ENCODE measurements around the gene WASL.

Gene WASL

GRCh38 chr7:123750389-123751230, 1.8 kb upstream of the WASL start:
- TF ChIP-seq ZBTB7A (IDR thresholded peaks at IDR 0.05; ENCODE audit: low read depth) = no peak
- no peak for TF ChIP-seq MAX (IDR thresholded peaks at IDR 0.05)
- no peak for TF ChIP-seq TEAD4 (IDR thresholded peaks at IDR 0.05)
- TF ChIP-seq YY1 (IDR thresholded peaks at IDR 0.05; ENCODE audit: low read depth) = no peak
- TF ChIP-seq EGR1 (IDR thresholded peaks at IDR 0.05) = no peak
- no peak for TF ChIP-seq NFIC (IDR thresholded peaks at IDR 0.05)
- no peak for TF ChIP-seq EP300 (IDR thresholded peaks at IDR 0.05; ENCODE audit: borderline replicate concordance)
- no peak for TF ChIP-seq USF1 (IDR thresholded peaks at IDR 0.05)
- TF ChIP-seq TAF1 (IDR thresholded peaks at IDR 0.05; ENCODE audit: low read depth) = no peak
- TF ChIP-seq REST (IDR thresholded peaks at IDR 0.05; ENCODE audit: low read depth) = no peak
- TF ChIP-seq FOXM1 (IDR thresholded peaks at IDR 0.05; ENCODE audit: borderline replicate concordance, low read depth) = no peak
- no peak for TF ChIP-seq RAD21 (IDR thresholded peaks at IDR 0.05; ENCODE audit: low read depth)
- TF ChIP-seq TCF12 (IDR thresholded peaks at IDR 0.05; ENCODE audit: low read depth) = no peak
- no peak for TF ChIP-seq CEBPB (IDR thresholded peaks at IDR 0.05)
- TF ChIP-seq CREB1 (IDR thresholded peaks at IDR 0.05; ENCODE audit: low read depth) = no peak

- TF ChIP-seq CEBPB (IDR thresholded peaks at IDR 0.05) = 0 out of 2 replicates have a peak, but pooled peaks have one; percentile 10
- TF ChIP-seq TAF1 (IDR thresholded peaks at IDR 0.05; ENCODE audit: low read depth) = no peak
Observed at GRCh38 chr7:123749537-123749857, 694 bp upstream of the WASL start.

- 0 out of 2 replicates have a peak, but pooled peaks have one; percentile 51 for TF ChIP-seq ZBTB7A (IDR thresholded peaks at IDR 0.05; ENCODE audit: low read depth)
- TF ChIP-seq CEBPB (IDR thresholded peaks at IDR 0.05) = no peak
Observed at GRCh38 chr7:123748171-123748733, 551 bp downstream of the WASL start.

- TF ChIP-seq EGR1 (IDR thresholded peaks at IDR 0.05) (no peak), RAD21 (IDR thresholded peaks at IDR 0.05; ENCODE audit: low read depth) (no peak), MAX (IDR thresholded peaks at IDR 0.05) (peak; percentile 52), USF1 (IDR thresholded peaks at IDR 0.05) (no peak), TAF1 (IDR thresholded peaks at IDR 0.05; ENCODE audit: low read depth) (0 out of 2 replicates have a peak, but pooled peaks have one; percentile 28), TCF12 (IDR thresholded peaks at IDR 0.05; ENCODE audit: low read depth) (peak; percentile 32), FOXM1 (IDR thresholded peaks at IDR 0.05; ENCODE audit: borderline replicate concordance, low read depth) (no peak), CEBPB (IDR thresholded peaks at IDR 0.05) (no peak), REST (IDR thresholded peaks at IDR 0.05; ENCODE audit: low read depth) (no peak), NFIC (IDR thresholded peaks at IDR 0.05) (no peak), ZBTB7A (IDR thresholded peaks at IDR 0.05; ENCODE audit: low read depth) (no peak), EP300 (IDR thresholded peaks at IDR 0.05; ENCODE audit: borderline replicate concordance) (no peak), CREB1 (IDR thresholded peaks at IDR 0.05; ENCODE audit: low read depth) (no peak)
Observed at GRCh38 chr7:123747620-123748141, 1.1 kb downstream of the WASL start.

- no peak for TF ChIP-seq CEBPB (IDR thresholded peaks at IDR 0.05)
- no peak; the same call in 1 of the 2 replicates for TF ChIP-seq MAX (IDR thresholded peaks at IDR 0.05)
- TF ChIP-seq REST (IDR thresholded peaks at IDR 0.05; ENCODE audit: low read depth) = no peak
- no peak for TF ChIP-seq TCF12 (IDR thresholded peaks at IDR 0.05; ENCODE audit: low read depth)
- TF ChIP-seq TAF1 (IDR thresholded peaks at IDR 0.05; ENCODE audit: low read depth) = no peak
- no peak for TF ChIP-seq RAD21 (IDR thresholded peaks at IDR 0.05; ENCODE audit: low read depth)
- no peak for TF ChIP-seq EP300 (IDR thresholded peaks at IDR 0.05; ENCODE audit: borderline replicate concordance)
- TF ChIP-seq TEAD4 (IDR thresholded peaks at IDR 0.05) = no peak
- no peak for TF ChIP-seq USF1 (IDR thresholded peaks at IDR 0.05)
- TF ChIP-seq EGR1 (IDR thresholded peaks at IDR 0.05) = no peak
Observed at GRCh38 chr7:123746931-123747488, 1.8 kb downstream of the WASL start.
